Activated T-helper 17 cell treated with anti-CD3 and anti-CD28 coated beads, Interleukin-2, amount 50 U/mL, for 72 hours (primary cell): ENCODE measurements around the gene ARL15. TPM values are rescaled to one million over a fixed set of nuclear protein-coding genes. Genes with fewer than 3 reads are reported as not detected.

Source experiments
- ATAC-seq: fragments of 150-1000 bp; cut with Tn5 transposase; replicated peaks from 2 replicates; pipeline ENCODE4 v1.10.0; 2021; ENCODE audit warnings: mild to moderate bottlenecking, moderate library complexity
- H3K27ac Mint-ChIP-seq: one replicate; pipeline ENCODE4 v1.8.0; 2022; ENCODE audit warnings: mixed read lengths
- H3K27me3 Mint-ChIP-seq: one replicate; pipeline ENCODE4 v1.8.0; 2022; ENCODE audit warnings: mixed read lengths
- H3K36me3 Mint-ChIP-seq: one replicate; pipeline ENCODE4 v1.8.0; 2022; ENCODE audit warnings: low read depth, mild to moderate bottlenecking, mixed read lengths
- H3K4me1 Mint-ChIP-seq: one replicate; pipeline ENCODE4 v1.8.0; 2022; ENCODE audit warnings: mixed read lengths
- H3K4me3 Mint-ChIP-seq: one replicate; pipeline ENCODE4 v1.8.0; 2022; ENCODE audit warnings: mild to moderate bottlenecking, mixed read lengths
- H3K9me3 Mint-ChIP-seq: one replicate; pipeline ENCODE4 v1.8.0; 2022; ENCODE audit warnings: mixed read lengths
- total RNA-seq, 2 donors: library from RNA; stranded (reverse); gene quantifications; one replicate each; pipeline ENCODE4 v1.2.3, GENCODE V29; 2022

ARL15 gene
- total RNA-seq, 2 donors from 2014 or later = 6.8 to 8.3 TPM

DNA sequence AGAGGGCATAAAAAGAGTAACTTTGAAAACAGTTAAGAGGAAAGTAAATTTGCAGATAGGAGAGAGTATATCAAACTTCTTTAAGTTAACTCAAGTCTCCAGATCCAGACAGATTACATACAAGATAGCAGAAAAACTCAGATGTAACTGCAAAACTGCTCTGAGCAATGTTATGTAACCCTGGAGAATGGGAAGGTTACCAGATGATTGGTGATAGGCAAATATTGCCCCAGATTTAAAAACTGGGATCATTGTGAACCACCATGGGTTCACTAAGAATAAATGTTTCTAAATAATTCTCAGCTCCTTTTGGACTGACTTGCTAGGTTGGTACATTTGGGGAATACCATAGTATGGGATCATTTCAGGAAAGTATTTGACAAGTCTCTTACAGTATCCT, 176.5 kb downstream of the ARL15 start:
- Mint-ChIP-seq H3K36me3 (no peaks in the 10 kb centered on the region), H3K27ac (no peak overlapping the region), H3K9me3 (peaks cover 5% of the 10 kb centered on the region), H3K4me1 (peaks cover 3% of the 10 kb centered on the region), H3K4me3 (no peak overlapping the region), H3K27me3 (no peaks in the 10 kb centered on the region)
- ATAC-seq = no peak

DNA sequence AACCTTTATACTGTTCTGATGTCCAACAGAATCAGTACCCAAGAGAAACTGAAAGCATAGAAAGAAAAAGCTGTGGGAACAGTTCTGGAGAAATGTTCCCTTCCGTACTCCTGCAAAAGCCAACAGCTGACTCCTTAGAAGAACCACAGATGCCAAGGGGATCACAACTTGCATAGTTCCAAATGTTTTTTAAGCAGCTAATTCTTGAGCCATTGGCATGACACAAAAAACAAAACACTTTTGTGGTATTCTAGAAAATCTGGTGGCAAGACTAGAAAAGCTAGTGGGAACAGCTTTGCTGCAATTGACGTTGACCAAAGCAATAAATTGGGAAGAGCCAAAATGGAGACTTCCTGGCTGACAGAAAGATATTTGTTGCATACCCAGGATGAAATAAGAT, 189.9 kb downstream of the ARL15 start:
- H3K27ac Mint-ChIP-seq = no peak overlapping the region
- no peak for ATAC-seq
- no peaks in the 10 kb centered on the region for H3K27me3 Mint-ChIP-seq
- no peaks in the 10 kb centered on the region for H3K36me3 Mint-ChIP-seq
- no peaks in the 10 kb centered on the region for H3K4me1 Mint-ChIP-seq
- no peaks in the 10 kb centered on the region for H3K9me3 Mint-ChIP-seq
- H3K4me3 Mint-ChIP-seq = no peak overlapping the region

DNA sequence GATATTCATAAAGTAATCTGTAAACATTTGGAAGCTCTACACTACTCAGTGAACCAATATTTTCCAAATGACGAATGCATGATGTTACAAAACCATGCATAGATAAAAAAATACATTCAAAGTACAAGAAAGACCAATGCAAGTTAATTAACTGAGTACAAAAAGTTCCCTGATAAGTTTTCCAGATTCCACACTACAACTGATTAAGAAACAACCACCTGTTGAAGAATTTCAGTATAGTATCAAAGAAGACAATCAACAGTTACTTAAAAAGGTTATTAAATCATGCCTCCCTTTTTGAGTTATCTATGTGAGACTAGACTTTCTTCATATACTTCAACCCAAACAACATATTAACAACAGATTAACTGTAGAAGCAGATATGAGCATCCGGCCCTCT, 192.4 kb downstream of the ARL15 start:
- Mint-ChIP-seq H3K36me3 (peaks cover 4% of the 10 kb centered on the region), H3K9me3 (no peaks in the 10 kb centered on the region), H3K27ac (no peak overlapping the region), H3K27me3 (no peaks in the 10 kb centered on the region), H3K4me3 (no peak overlapping the region), H3K4me1 (no peaks in the 10 kb centered on the region)
- ATAC-seq = no peak

DNA sequence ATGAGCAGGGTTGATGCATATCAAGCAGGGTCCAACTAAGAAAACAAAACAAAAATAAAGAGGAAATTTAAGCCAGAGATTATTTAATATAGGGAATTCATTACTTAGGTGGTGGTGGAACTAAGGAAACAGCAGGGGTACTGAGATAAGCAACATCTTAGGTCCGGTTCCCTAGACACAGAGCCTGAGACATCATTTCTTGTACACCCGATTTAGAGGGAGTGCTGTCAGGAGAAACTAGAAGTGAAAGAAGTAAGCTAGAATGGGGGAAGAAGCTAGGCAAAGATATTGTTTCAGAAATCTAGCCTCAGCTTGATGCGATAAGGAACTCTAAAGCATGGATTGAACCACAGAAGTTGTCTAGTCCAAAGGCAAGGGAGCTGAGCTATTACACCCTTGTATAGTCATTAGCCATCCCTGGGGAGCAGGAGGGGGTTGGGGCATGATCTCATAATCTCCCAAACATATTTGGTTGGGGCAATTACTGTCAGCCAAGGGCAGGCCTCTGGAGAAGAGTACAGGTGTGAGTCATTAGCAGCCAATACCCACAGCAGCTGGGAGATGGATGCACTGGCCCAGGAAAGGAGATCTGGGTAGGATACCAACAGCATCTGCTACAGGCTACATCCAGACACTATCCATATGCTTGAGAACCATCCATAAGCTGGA, 194.5 kb downstream of the ARL15 start:
- Mint-ChIP-seq H3K36me3 (peaks cover 12% of the 10 kb centered on the region), H3K4me3 (no peak overlapping the region), H3K4me1 (no peaks in the 10 kb centered on the region), H3K9me3 (no peaks in the 10 kb centered on the region), H3K27ac (no peak overlapping the region), H3K27me3 (no peaks in the 10 kb centered on the region)
- ATAC-seq = no peak

DNA sequence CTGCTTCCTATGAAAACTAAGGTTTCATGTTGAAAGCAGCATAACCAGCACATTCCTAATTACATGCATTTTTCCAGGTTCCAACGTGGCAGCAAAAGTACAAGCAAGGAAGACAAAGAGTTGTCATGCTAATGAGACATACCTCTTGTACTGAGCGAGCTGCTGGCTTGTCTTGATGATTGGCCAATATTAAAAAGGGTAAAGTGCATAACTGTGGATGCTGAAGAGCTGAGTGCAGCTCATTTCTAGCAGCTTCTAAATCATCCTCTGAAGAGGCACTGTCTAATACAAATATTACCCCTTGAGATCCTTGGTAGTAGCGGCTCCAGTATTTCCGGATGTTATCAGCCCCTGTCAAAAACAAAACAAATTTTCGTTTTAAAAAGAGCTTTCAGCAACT, 197.3 kb downstream of the ARL15 start:
- no peak for ATAC-seq
- H3K4me1 Mint-ChIP-seq = no peaks in the 10 kb centered on the region
- no peaks in the 10 kb centered on the region for H3K9me3 Mint-ChIP-seq
- peaks cover 12% of the 10 kb centered on the region for H3K36me3 Mint-ChIP-seq
- no peaks in the 10 kb centered on the region for H3K27me3 Mint-ChIP-seq
- H3K27ac Mint-ChIP-seq = no peak overlapping the region
- no peak overlapping the region for H3K4me3 Mint-ChIP-seq

DNA sequence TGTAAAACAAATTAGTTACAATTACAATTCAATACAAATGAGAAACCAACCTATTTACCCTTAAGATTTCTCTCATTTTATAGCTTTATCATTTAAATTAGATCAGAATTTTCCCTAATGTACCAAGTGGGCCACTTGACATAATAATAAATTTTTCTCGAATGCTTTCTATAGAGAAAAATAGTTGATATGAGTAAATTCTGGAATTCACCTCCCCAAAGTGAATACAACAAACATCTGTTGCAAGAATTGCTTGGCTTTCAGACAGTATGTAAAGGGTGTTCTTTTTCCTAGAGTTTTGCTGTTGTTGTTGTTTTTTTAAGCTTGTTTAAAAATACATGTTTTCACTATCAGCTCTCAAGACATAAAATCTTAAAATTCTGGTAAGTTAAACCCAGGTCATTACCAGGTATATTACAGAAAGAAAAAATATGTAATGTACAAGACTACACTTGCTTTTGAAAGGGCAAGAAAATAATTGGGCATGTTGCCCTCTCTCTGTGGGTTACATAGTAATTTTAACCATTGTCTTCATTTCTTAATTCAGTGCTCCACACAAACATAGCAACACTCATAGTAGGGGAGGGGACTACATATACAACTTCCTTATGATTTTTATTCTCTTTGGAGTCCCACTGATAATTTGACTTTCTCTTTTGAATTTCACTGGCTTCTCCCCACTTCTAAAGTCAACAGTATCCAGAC, 200.6 kb downstream of the ARL15 start:
- no peak for ATAC-seq
- no peaks in the 10 kb centered on the region for H3K27me3 Mint-ChIP-seq
- H3K36me3 Mint-ChIP-seq = peaks cover 12% of the 10 kb centered on the region
- H3K4me1 Mint-ChIP-seq = no peaks in the 10 kb centered on the region
- H3K27ac Mint-ChIP-seq = no peak overlapping the region
- H3K9me3 Mint-ChIP-seq = no peaks in the 10 kb centered on the region
- H3K4me3 Mint-ChIP-seq = no peak overlapping the region

DNA sequence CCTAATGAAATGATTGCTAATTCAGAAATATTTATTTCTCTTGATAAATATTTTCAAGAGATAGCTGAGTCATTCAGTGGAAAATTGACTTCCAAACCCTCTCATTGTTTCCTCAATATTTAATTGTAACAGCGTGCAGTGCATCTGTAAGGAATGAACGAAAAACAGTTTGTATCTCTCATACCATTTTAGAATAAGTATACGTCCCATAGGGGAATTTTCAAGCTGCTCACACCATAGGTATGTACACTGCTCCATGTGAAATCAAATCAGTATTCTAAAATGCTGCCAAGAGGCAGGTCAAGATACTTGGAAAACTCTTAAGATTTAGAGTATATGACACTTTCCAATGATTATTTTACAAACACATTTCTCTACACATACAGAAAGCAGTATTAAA, 202.2 kb downstream of the ARL15 start:
- H3K27ac Mint-ChIP-seq = no peak overlapping the region
- ATAC-seq = no peak
- H3K27me3 Mint-ChIP-seq = no peaks in the 10 kb centered on the region
- no peaks in the 10 kb centered on the region for H3K9me3 Mint-ChIP-seq
- no peaks in the 10 kb centered on the region for H3K4me1 Mint-ChIP-seq
- no peak overlapping the region for H3K4me3 Mint-ChIP-seq
- H3K36me3 Mint-ChIP-seq = peaks cover 10% of the 10 kb centered on the region

DNA sequence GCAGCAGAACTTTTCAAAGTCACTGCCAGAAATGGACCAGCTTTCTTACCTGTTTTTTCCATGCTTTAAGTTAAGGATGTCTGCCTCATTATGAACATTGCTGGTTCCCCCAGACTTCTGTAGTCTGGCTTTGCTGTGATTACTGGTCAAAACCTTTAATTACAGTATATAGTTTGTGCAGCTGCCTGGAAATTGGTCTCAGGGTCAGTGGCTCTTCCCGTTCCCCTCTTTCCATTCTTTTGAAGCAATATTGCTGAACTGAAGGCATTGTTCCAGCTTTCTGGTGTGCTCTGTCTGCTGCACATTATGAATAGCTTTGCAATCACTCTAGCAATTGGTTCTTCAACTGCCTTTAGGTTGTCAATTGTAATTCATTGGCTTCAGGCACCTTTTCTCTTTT, 206.5 kb downstream of the ARL15 start:
- Mint-ChIP-seq H3K27me3 (no peaks in the 10 kb centered on the region), H3K36me3 (no peaks in the 10 kb centered on the region)
- ATAC-seq = no peak

DNA sequence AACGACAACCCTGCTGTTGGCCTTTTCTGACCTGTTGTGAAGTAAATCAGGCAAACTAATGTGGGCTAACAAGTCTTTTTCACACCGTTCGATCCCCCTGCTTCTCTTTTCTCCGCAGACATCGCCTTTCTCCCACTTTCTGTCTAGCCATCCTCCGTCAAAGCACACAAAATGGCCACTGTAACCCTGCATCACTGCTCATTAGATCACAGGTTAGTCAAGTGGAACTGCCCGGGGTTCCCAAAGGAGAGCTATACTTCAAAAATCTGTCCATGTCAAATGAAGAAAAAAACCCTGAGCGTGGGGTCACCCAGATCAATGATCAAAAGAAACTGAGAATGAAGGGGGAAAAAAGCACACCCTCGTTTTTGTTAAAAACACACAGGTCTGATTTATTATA, 212.1 kb downstream of the ARL15 start:
- Mint-ChIP-seq H3K27me3 (no peaks in the 10 kb centered on the region), H3K4me3 (no peak overlapping the region), H3K27ac (no peak overlapping the region), H3K36me3 (no peaks in the 10 kb centered on the region), H3K4me1 (no peaks in the 10 kb centered on the region), H3K9me3 (no peaks in the 10 kb centered on the region)
- no peak for ATAC-seq

More for the DNA sequence above, 206.5 kb downstream of the ARL15 start:
- Mint-ChIP-seq H3K4me3 (no peak overlapping the region), H3K4me1 (no peaks in the 10 kb centered on the region), H3K9me3 (no peaks in the 10 kb centered on the region), H3K27ac (no peak overlapping the region)

DNA sequence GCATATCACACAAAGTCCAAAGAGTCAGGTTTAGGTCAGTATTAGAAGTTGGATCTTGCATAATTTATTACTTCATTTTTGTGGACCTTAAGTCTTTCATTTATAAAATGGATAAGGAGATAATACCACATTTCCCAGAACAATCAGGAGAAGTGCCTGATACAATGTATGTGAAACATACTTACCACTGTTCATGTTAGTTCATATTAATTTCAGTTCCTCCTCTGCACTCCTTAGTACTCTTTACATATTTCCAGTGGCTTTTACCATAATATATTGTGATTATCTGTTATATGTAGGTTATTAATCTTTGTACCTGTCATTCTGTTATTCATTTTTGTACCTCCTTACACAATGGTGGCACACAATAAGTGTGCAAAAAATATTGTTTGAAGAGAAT, 214.4 kb downstream of the ARL15 start:
- Mint-ChIP-seq H3K27me3 (no peaks in the 10 kb centered on the region), H3K27ac (no peak overlapping the region), H3K9me3 (no peaks in the 10 kb centered on the region), H3K4me1 (no peaks in the 10 kb centered on the region), H3K4me3 (no peak overlapping the region), H3K36me3 (no peaks in the 10 kb centered on the region)
- ATAC-seq = no peak

DNA sequence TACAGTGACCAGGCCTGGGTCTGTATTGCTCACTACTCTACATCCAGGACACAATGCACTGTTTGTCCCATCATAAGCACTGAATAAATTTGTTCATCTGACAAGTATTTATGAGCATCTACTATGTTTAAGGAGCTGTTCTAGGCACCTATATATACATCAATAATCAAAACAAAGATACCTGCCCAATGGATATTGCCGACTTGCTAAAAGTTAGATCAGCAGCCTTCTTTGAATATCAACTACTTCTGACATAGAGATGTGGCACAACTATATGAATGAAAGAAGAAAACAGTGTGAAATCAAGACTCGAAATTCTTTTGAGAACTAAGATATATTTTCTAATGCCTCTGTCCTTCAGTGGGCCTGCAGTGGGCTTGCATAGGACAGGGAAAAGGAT, 215.7 kb downstream of the ARL15 start:
- Mint-ChIP-seq H3K36me3 (no peaks in the 10 kb centered on the region), H3K9me3 (no peaks in the 10 kb centered on the region), H3K4me3 (no peak overlapping the region), H3K27ac (no peak overlapping the region), H3K27me3 (no peaks in the 10 kb centered on the region), H3K4me1 (no peaks in the 10 kb centered on the region)
- no peak for ATAC-seq

DNA sequence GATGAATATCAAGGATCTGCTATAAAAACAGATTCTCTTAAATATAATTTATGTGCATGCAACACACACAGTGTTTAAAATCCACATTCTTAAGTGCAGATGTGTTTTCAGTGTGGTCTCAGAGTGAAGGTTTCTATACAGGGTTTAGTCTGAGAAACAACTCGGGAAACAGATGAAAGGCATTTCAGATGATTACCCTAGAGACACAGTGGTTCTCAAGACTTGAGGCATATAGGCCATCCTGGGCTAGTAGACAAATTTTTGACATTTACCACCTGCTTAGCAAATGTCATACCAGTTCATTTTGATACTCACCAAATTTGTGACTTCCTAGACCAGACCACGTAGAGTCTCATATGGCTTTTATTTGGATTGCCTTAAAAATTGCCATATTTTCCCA, 216.5 kb downstream of the ARL15 start:
- no peaks in the 10 kb centered on the region for H3K4me1 Mint-ChIP-seq
- H3K36me3 Mint-ChIP-seq = no peaks in the 10 kb centered on the region
- no peaks in the 10 kb centered on the region for H3K27me3 Mint-ChIP-seq

DNA sequence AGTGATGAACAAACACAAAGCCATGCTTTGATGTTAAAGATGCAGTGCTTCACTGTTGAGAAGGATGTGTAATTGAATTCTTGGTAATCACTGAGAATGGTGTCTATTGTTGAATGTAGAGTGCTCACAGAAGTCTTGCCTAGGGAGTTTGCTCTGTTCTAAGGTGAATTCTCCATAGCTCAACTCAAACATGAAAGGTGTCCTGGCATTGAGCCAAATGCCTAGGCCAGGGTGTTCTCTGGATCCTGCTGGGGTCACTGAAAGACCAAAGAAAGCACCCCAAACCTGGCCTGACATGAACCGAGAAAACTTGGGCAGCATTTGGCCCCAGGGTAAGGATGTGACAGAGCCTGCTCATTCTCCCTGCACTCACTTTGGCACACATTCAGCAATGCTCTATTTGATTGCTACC, 217.3 kb downstream of the ARL15 start:
- Mint-ChIP-seq H3K27me3 (no peaks in the 10 kb centered on the region), H3K4me1 (no peaks in the 10 kb centered on the region), H3K27ac (no peak overlapping the region), H3K4me3 (no peak overlapping the region), H3K9me3 (no peaks in the 10 kb centered on the region), H3K36me3 (no peaks in the 10 kb centered on the region)
- no peak for ATAC-seq

More for the DNA sequence above, 216.5 kb downstream of the ARL15 start:
- H3K9me3 Mint-ChIP-seq = no peaks in the 10 kb centered on the region
- no peak overlapping the region for H3K4me3 Mint-ChIP-seq
- no peak overlapping the region for H3K27ac Mint-ChIP-seq
- ATAC-seq = no peak

DNA sequence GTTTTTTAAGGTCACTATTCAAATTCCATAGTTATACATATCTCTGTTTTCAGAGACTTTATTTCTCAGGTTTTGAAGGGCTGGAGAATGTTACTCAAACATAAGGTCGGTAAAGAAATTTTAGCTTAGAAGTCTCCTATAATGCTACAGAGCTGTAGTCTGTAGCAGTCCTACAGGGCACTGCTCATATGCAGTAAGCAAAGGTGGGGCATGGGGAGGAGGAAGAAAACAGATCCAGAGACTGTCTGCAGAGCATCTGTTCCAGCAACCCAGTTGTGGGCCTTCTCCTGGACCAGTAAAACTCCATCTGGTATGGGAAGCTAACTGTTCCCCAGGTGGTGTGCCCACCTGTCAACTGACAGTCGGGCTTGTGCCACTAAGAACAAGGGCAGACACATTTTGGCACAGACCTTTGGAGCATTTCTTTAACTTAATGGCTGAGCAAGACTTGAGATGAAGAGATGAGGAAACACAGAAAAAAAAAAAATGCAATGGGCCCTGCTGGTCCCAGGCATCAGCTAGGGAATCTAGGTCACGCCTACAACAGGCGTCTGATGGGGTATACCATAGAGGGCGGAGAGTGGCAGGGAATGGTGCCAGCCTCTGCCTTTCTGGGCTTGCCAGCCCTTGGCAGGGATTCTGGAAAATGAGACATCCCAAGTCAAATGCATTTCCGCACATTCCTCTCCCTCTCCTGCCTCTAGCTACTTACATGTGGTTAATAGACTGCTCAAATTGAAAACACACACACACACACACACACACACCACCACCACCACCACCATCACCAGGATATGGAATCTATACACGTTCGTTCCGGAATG, 218.9 kb downstream of the ARL15 start:
- Mint-ChIP-seq H3K4me1 (no peaks in the 10 kb centered on the region), H3K27ac (no peak overlapping the region), H3K4me3 (no peak overlapping the region), H3K27me3 (no peaks in the 10 kb centered on the region), H3K36me3 (no peaks in the 10 kb centered on the region), H3K9me3 (no peaks in the 10 kb centered on the region)
- ATAC-seq = no peak
